Measurements from ENCODE around the gene SLC20A1. TPM values are rescaled to one million over a fixed set of nuclear protein-coding genes. Genes with fewer than 3 reads are reported as not detected.

Gene SLC20A1
- total RNA-seq, 1 donor from 2014 or later, result 63.9 TPM

GRCh38 chr2:112623913-112624777, 21.6 kb upstream of the SLC20A1 start:
- TF ChIP-seq CTCF (conservative IDR thresholded peaks at IDR 0.05), result no peak
- no peak overlapping the region for H3K4me3 Mint-ChIP-seq
- no peaks in the 10 kb centered on the region for H3K4me1 Mint-ChIP-seq (ENCODE audit: unreplicated experiment)
- no peak for DNase-seq (ENCODE audit: extremely low spot score, unreplicated experiment)
- peak overlapping the region; percentile 78 for H3K27ac Mint-ChIP-seq
- peaks cover 10% of the 10 kb centered on the region for H3K27me3 Mint-ChIP-seq
- no peaks in the 10 kb centered on the region for H3K9me3 Mint-ChIP-seq
- H3K36me3 Mint-ChIP-seq, result no peaks in the 10 kb centered on the region

GRCh38 chr2:112625474-112626114, 20.1 kb upstream of the SLC20A1 start:
- Mint-ChIP-seq H3K4me1 (ENCODE audit: unreplicated experiment) (peaks cover 11% of the 10 kb centered on the region), H3K27ac (no peak overlapping the region), H3K36me3 (no peaks in the 10 kb centered on the region), H3K27me3 (peaks cover 13% of the 10 kb centered on the region), H3K9me3 (no peaks in the 10 kb centered on the region), H3K4me3 (no peak overlapping the region)
- no peak for TF ChIP-seq CTCF (conservative IDR thresholded peaks at IDR 0.05)
- DNase-seq (ENCODE audit: extremely low spot score, unreplicated experiment), result no peak

GRCh38 chr2:112626604-112627059, 19.1 kb upstream of the SLC20A1 start:
- peaks cover 22% of the 10 kb centered on the region for H3K4me1 Mint-ChIP-seq (ENCODE audit: unreplicated experiment)
- no peaks in the 10 kb centered on the region for H3K36me3 Mint-ChIP-seq
- H3K27me3 Mint-ChIP-seq, result peaks cover 10% of the 10 kb centered on the region
- peak; percentile 77 for TF ChIP-seq CTCF (conservative IDR thresholded peaks at IDR 0.05)
- H3K4me3 Mint-ChIP-seq, result no peak overlapping the region
- DNase-seq (ENCODE audit: extremely low spot score, unreplicated experiment), result no peak
- H3K27ac Mint-ChIP-seq, result no peak overlapping the region
- H3K9me3 Mint-ChIP-seq, result no peaks in the 10 kb centered on the region

- TF ChIP-seq CTCF (conservative IDR thresholded peaks at IDR 0.05), result no peak
- H3K27me3 Mint-ChIP-seq, result peaks cover 5% of the 10 kb centered on the region
- DNase-seq (ENCODE audit: extremely low spot score, unreplicated experiment), result no peak
- no peaks in the 10 kb centered on the region for H3K36me3 Mint-ChIP-seq
- H3K9me3 Mint-ChIP-seq, result no peaks in the 10 kb centered on the region
- H3K4me3 Mint-ChIP-seq, result no peak overlapping the region
- H3K4me1 Mint-ChIP-seq (ENCODE audit: unreplicated experiment), result peaks cover 26% of the 10 kb centered on the region
- H3K27ac Mint-ChIP-seq, result peak overlapping the region; percentile 59
These were observed 18.4 kb upstream of the SLC20A1 start for GRCh38 chr2:112627060-112628040.

GRCh38 chr2:112629224-112629623, 16.5 kb upstream of the SLC20A1 start:
- Mint-ChIP-seq H3K4me3 (no peak overlapping the region), H3K9me3 (no peaks in the 10 kb centered on the region), H3K4me1 (ENCODE audit: unreplicated experiment) (peaks cover 26% of the 10 kb centered on the region), H3K27ac (no peak overlapping the region), H3K36me3 (no peaks in the 10 kb centered on the region), H3K27me3 (peaks cover 7% of the 10 kb centered on the region)
- peak; percentile 25 for DNase-seq (ENCODE audit: extremely low spot score, unreplicated experiment)
- TF ChIP-seq CTCF (conservative IDR thresholded peaks at IDR 0.05), result no peak
